Cardiac fibroblast (primary cell): ENCODE measurements around the gene ASCL5.

Source experiments
- DNase-seq, 2 donors: peaks; one replicate each; pipeline versions ENCODE4 v3.0.0 to v3.0.0-alpha.2; 2010; ENCODE audit warnings: low read depth in 2 of 2
- H3K4me3 ChIP-seq, 2 donors: replicated peaks in 1 of 2; 1 replicate in 1 of 2; 2 replicates in 1 of 2; pipeline ENCODE4 v1.5.1; 2011; ENCODE audit warnings: low read depth in 2 of 2, low read length in 2 of 2, mild to moderate bottlenecking in 2 of 2, moderate library complexity in 1 of 2
- TF ChIP-seq, protein P1 (sequence below): IDR thresholded peaks from one replicate; pipeline ENCODE4 v1.5.1; 2011; ENCODE audit warnings: low read depth, mild to moderate bottlenecking, low read length, inconsistent platforms

Gene ASCL5

GRCh38 chr1:201157949-201158348 is 31.0 kb upstream of the ASCL5 start:
- no peak for DNase-seq
- TF ChIP-seq, protein P1, sequence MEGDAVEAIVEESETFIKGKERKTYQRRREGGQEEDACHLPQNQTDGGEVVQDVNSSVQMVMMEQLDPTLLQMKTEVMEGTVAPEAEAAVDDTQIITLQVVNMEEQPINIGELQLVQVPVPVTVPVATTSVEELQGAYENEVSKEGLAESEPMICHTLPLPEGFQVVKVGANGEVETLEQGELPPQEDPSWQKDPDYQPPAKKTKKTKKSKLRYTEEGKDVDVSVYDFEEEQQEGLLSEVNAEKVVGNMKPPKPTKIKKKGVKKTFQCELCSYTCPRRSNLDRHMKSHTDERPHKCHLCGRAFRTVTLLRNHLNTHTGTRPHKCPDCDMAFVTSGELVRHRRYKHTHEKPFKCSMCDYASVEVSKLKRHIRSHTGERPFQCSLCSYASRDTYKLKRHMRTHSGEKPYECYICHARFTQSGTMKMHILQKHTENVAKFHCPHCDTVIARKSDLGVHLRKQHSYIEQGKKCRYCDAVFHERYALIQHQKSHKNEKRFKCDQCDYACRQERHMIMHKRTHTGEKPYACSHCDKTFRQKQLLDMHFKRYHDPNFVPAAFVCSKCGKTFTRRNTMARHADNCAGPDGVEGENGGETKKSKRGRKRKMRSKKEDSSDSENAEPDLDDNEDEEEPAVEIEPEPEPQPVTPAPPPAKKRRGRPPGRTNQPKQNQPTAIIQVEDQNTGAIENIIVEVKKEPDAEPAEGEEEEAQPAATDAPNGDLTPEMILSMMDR: no peak
- H3K4me3 ChIP-seq: no peak overlapping the region

DNA sequence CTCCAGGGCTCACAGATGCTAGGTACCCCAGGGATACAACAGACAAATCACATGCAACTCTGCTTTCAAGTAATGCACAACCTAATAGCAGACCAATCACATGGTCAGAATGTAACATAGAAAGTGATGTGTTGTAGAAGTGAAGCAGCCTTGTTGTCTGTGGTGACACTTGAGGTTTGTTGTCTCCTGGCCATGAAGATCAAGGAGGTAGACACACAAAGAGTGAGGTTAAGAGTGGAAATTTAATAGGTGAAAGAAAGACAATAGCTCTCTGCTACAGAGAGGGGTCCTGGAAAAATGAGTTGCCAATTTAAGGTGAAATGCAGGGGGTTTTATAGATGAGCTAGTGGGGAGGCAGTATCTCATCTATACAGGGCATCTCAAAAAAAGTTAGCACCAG is 29.8 kb upstream of the ASCL5 start:
- no peak overlapping the region for H3K4me3 ChIP-seq
- TF ChIP-seq, protein P1: no peak
- no peak for DNase-seq

DNA sequence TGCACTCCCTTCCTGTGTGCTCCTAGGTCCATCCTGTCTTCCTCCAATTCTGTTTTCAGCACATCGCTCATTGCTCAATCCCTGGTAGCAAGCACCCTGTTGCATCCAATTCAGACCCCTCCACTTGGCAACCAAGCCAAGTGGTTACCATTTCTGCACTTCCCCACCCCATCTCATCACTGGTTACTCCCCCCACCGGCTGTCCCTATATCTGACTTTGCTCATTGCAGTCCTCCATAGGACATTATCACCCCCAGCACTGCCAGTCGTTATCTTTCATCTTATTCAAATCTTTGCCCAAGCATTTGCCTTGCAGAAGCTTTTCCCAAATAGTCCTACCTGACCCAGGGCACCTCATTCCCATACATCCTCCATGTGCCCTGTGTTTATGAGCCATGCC is 29.4 kb upstream of the ASCL5 start:
- TF ChIP-seq, protein P1: no peak
- no peak for DNase-seq
- H3K4me3 ChIP-seq: no peak overlapping the region

DNA sequence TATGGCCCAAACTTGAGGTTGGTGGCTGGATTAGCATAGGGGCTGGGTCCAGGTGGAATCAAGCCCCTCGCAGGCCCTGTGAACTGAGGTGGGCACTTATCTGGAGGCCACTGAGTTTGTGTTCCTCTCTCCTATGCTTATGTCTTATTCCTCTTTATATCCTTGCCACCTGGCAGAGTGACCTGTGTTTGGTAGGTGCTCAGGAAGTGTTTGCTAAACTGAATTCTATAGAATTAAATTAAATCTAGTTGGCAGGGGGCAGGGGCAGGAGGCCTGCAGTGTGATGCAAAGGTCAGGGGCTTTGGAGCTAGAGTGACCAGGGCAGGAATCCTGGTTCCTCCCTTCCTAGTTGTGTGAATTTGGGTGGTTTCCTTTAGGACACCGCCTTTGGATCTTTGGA is 28.4 kb upstream of the ASCL5 start:
- no peak for DNase-seq
- H3K4me3 ChIP-seq: no peak overlapping the region
- TF ChIP-seq, protein P1: no peak

DNA sequence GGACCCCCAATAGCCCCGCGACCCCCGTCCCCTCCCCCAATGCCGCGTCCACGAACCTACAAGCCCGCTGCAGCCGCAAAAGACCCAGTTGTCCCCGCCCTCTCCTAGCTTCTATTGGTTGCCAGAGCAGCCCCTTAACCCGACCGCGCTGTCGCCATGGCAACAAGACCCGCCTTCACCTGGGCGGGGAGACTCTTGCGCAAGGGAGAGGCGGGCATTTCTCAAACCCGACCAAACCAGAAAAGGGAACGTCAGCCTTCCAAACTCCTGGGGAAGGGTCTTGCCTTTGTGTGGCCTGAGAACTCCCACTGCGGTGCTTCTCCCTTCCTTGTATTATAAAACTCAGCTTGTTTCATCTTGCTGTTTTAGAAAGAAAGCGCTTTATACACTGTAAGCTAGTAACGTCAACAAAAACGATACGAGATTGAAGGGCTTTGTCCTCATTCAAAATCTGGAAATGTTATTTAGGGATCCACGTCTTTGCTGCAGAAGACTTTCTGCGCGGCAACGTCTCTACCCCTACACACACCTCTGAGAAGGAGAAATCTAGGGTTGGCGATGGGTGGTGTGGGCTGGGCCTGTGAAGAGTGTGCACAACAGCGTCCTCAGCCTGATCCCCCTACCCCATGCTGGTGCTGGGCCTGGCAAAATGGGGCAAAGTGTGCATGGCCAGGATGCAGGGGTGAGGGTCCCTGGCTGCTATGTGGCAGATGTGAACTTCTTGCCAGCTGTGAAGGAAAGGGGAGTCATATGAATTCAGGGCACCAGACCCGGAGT is 27.6 kb upstream of the ASCL5 start, which contains the start of gene TMEM9:
TSS of gene TMEM9 (minus strand) at position 86 of the 777 bp plus-strand sequence. CDS start 551 bp downstream, outside the sequence.
- peak within 1 kb of the TSS; percentile 70 to 73 for H3K4me3 ChIP-seq
- TF ChIP-seq, protein P1: no peak
- DNase-seq: peak; percentile 95 to 97

- TF ChIP-seq, protein P1: no peak
- peak overlapping the region; percentile 70 to 73 for H3K4me3 ChIP-seq
- no peak for DNase-seq
Observed at GRCh38 chr1:201153474-201154388, 26.7 kb upstream of the ASCL5 start.
